ENCODE measurements around the gene ZNF275. TPM values are rescaled to one million over a fixed set of nuclear protein-coding genes. Genes with fewer than 3 reads are reported as not detected.

The ZNF275 gene
- total RNA-seq, 1 experiment from 2014 or later, result 9.8 TPM

DNA sequence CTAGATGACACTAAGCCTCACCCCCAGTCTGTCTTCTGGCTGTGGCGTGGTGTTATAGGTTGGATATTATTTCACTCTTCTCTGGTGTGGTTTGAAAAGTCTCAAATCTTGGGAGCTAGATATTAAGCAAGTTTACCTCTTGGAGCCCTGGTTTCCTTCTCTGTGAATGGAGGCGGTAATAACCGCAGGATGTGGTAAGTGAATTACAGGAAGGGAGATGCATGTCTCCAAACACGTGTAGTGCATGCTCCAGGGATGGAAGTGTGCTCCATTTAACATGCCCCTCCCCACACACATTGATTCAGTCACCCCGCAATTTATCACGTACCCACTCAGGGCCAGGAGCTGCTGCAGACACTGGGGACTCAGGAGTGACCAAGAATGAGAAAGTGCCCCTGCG is 4.9 kb downstream of the ZNF275 start:
- no peak overlapping the region for H3K4me3 Mint-ChIP-seq
- TF ChIP-seq ZNF232 (CRISPR knock-in tag; IDR thresholded peaks at IDR 0.05), result no peak
- no peak for TF ChIP-seq NR3C1 (CRISPR knock-in tag; conservative IDR thresholded peaks at IDR 0.05; ENCODE audit: low read depth)
- TF ChIP-seq ARID4B (CRISPR knock-in tag; IDR thresholded peaks at IDR 0.05; ENCODE audit: borderline replicate concordance), result no peak
- TF ChIP-seq, protein P1, sequence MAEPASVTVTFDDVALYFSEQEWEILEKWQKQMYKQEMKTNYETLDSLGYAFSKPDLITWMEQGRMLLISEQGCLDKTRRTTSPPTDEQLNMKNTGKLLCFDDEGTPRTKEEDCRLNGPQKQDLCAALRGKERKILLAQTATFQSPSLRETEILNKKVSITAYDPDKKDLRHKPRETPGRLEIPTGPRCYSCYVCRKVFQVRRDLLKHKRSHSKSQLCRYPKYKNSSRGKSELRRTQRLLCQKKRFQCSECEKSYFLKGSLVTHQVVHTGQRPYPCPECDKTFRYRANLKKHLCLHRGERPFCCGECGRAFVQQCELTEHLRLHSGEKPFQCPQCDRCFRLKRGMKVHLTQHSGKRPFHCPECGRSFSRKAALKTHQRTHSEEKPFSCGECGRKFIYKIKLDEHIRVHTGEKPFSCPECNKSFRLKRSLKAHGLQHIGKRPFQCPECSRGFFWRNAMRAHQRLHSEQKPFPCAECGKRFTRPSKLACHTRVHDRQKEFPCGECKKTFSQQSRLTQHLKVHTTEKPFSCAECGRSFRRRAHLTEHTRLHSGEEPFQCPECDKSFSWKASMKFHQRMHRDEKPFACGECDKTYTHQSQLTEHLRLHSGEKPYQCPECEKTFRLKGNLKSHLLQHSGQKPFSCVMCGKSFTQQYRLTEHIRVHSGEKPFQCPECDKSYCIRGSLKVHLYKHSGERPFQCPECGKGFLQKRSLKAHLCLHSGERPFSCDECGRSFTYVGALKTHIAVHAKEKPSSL (CRISPR knock-in tag; conservative IDR thresholded peaks at IDR 0.05), result no peak
- TF ChIP-seq ZNF532 (CRISPR knock-in tag; IDR thresholded peaks at IDR 0.05; ENCODE audit: borderline replicate concordance), result no peak
- no peak for TF ChIP-seq E2F4 (CRISPR knock-in tag; IDR thresholded peaks at IDR 0.05; ENCODE audit: borderline replicate concordance, low read depth)
- no peak for TF ChIP-seq TEAD4 (CRISPR knock-in tag; IDR thresholded peaks at IDR 0.05)
- TF ChIP-seq IRF2 (CRISPR knock-in tag; IDR thresholded peaks at IDR 0.05; ENCODE audit: borderline replicate concordance, low read depth), result no peak
- DNase-seq (ENCODE audit: low spot score) (no peak), ATAC-seq (no peak)
- peaks cover 20% of the 10 kb centered on the region for H3K36me3 Mint-ChIP-seq
- H3K27ac Mint-ChIP-seq, result no peak overlapping the region
- ChIA-PET POLR2A (no interaction called here), CTCF (no interaction called here)
- peaks cover 12% of the 10 kb centered on the region for H3K4me1 Mint-ChIP-seq
- no peaks in the 10 kb centered on the region for H3K9me3 Mint-ChIP-seq
- H3K27me3 Mint-ChIP-seq (ENCODE audit: low read depth), result no peaks in the 10 kb centered on the region

DNA sequence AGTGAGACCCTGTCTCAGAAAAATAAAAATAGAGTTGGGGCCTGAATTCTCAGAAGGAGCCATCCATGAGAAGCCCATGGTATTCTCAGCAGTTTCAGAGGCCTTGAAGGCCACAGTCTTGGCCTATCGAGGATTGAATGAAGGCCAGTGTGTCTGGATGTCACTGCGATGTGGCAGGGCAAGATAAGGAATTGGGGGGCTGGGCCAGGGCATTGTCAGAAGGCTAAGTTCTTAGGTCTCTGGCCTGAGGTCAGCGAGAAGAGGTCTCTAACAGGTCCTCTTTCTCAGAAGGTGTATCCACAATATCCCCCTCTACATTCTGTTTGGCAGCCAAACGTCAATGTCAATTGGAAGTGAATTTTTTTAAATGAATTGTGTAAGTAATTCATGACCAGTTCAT is 5.7 kb downstream of the ZNF275 start:
- Mint-ChIP-seq H3K4me1 (peaks cover 12% of the 10 kb centered on the region), H3K27me3 (ENCODE audit: low read depth) (no peaks in the 10 kb centered on the region), H3K36me3 (peaks cover 21% of the 10 kb centered on the region), H3K4me3 (no peak overlapping the region), H3K9me3 (no peaks in the 10 kb centered on the region), H3K27ac (no peak overlapping the region)
- CTCF ChIA-PET, result no interaction called here
- DNase-seq (ENCODE audit: low spot score), result no peak
- no peak for ATAC-seq
- no peak for TF ChIP-seq FOXP1 (CRISPR knock-in tag; IDR thresholded peaks at IDR 0.05; ENCODE audit: borderline replicate concordance)
- TF ChIP-seq, protein P2, sequence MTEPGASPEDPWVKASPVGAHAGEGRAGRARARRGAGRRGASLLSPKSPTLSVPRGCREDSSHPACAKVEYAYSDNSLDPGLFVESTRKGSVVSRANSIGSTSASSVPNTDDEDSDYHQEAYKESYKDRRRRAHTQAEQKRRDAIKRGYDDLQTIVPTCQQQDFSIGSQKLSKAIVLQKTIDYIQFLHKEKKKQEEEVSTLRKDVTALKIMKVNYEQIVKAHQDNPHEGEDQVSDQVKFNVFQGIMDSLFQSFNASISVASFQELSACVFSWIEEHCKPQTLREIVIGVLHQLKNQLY (CRISPR knock-in tag; IDR thresholded peaks at IDR 0.05), result no peak
- TF ChIP-seq, protein P3, sequence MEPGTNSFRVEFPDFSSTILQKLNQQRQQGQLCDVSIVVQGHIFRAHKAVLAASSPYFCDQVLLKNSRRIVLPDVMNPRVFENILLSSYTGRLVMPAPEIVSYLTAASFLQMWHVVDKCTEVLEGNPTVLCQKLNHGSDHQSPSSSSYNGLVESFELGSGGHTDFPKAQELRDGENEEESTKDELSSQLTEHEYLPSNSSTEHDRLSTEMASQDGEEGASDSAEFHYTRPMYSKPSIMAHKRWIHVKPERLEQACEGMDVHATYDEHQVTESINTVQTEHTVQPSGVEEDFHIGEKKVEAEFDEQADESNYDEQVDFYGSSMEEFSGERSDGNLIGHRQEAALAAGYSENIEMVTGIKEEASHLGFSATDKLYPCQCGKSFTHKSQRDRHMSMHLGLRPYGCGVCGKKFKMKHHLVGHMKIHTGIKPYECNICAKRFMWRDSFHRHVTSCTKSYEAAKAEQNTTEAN (CRISPR knock-in tag; IDR thresholded peaks at IDR 0.05), result no peak
- POLR2A ChIA-PET, result no interaction called here

Measured in WTC11 (cell line).